ENCODE measurements around the gene SGPL1. TPM values are rescaled to one million over a fixed set of nuclear protein-coding genes. Genes with fewer than 3 reads are reported as not detected.

SGPL1 gene
- total RNA-seq, 3 donors from 2014 or later (not counting 1 experiment from before 2014, with no cell fraction given): 33.7 to 48.4 (median 47.8) TPM

- no peak overlapping the region for H3K27ac ChIP-seq (ENCODE audit: low read length)
- no peaks in the 10 kb centered on the region for H3K36me3 Mint-ChIP-seq
- H3K27me3 ChIP-seq (ENCODE audit: control insufficient read depth, insufficient read depth, low read length): no peaks in the 10 kb centered on the region
- TF ChIP-seq CTCF (IDR thresholded peaks at IDR 0.05): no peak
- 72% methylated on average over 2 of the region's 2 CpGs for WGBS (ENCODE audit: insufficient coverage)
- no peaks in the 10 kb centered on the region for H3K9me3 Mint-ChIP-seq
- H3K27me3 Mint-ChIP-seq (ENCODE audit: low read depth in 2 of 2): no peaks in the 10 kb centered on the region
- H3K4me3 ChIP-seq (ENCODE audit: low read length): no peak overlapping the region
- intact Hi-C loops (cut with micrococcal nuclease): no loop called here
- no peak for DNase-seq
- peaks cover 34% of the 10 kb centered on the region for H3K4me1 ChIP-seq (ENCODE audit: control insufficient read depth, insufficient read depth, low read length)
- no peak for ATAC-seq
- no peaks in the 10 kb centered on the region for H3K36me3 ChIP-seq (ENCODE audit: control insufficient read depth, insufficient read depth, low read length)
- peaks cover 42 to 47% of the 10 kb centered on the region in 2 donors for H3K4me1 Mint-ChIP-seq
- peak overlapping the region in 1 of 2 donors; percentile 72 for H3K27ac Mint-ChIP-seq
- no peak overlapping the region for H3K4me3 Mint-ChIP-seq
- no peaks in the 10 kb centered on the region for H3K9me3 ChIP-seq (ENCODE audit: control insufficient read depth, insufficient read depth, low read length)
Measured at GRCh38 chr10:70784471-70784870, 31.3 kb upstream of the SGPL1 start.

GRCh38 chr10:70785190-70785589 is 30.6 kb upstream of the SGPL1 start, which contains the start of gene TBATA:
Gene TBATA, minus strand, starts transcription at chr10:70785377. Its CDS starts 1,998 bp downstream, at chr10:70783379.
- peak in 1 of 2 donors; percentile 21 for DNase-seq
- ATAC-seq: peak in 2 of 3 donors; percentile 54 to 82

GRCh38 chr10:70786799-70787415 is 28.8 kb upstream of the SGPL1 start:
- H3K9me3 Mint-ChIP-seq: no peaks in the 10 kb centered on the region
- Histone ChIP-seq H3K9me3 (ENCODE audit: control insufficient read depth, insufficient read depth, low read length) (no peaks in the 10 kb centered on the region), H3K27ac (ENCODE audit: low read length) (no peak overlapping the region), H3K4me3 (ENCODE audit: low read length) (no peak overlapping the region), H3K36me3 (ENCODE audit: control insufficient read depth, insufficient read depth, low read length) (no peaks in the 10 kb centered on the region), H3K27me3 (ENCODE audit: control insufficient read depth, insufficient read depth, low read length) (no peaks in the 10 kb centered on the region), H3K4me1 (ENCODE audit: control insufficient read depth, insufficient read depth, low read length) (peaks cover 42% of the 10 kb centered on the region)
- H3K4me1 Mint-ChIP-seq: peaks cover 60 to 66% of the 10 kb centered on the region in 2 donors
- ATAC-seq (peak; percentile 57 to 64 (median 57)), DNase-seq (no peak)
- peak overlapping the region; percentile 55 for H3K4me3 Mint-ChIP-seq
- 26% methylated on average over 3 of the region's 5 CpGs for WGBS (ENCODE audit: insufficient coverage)
- H3K27ac Mint-ChIP-seq: peak overlapping the region; percentile 71 to 84
- no peaks in the 10 kb centered on the region for H3K36me3 Mint-ChIP-seq
- TF ChIP-seq CTCF (IDR thresholded peaks at IDR 0.05): no peak
- no peaks in the 10 kb centered on the region for H3K27me3 Mint-ChIP-seq (ENCODE audit: low read depth in 2 of 2)
- intact Hi-C loops (cut with micrococcal nuclease): no loop called here

More at GRCh38 chr10:70785190-70785589, 30.6 kb upstream of the SGPL1 start, which contains the start of gene TBATA:
- WGBS (ENCODE audit: insufficient coverage): 6% methylated on average over 4 of the region's 4 CpGs
- Histone ChIP-seq H3K4me1 (ENCODE audit: control insufficient read depth, insufficient read depth, low read length) (peaks cover 36% of the 10 kb centered on the region), H3K27ac (ENCODE audit: low read length) (no peak within 1 kb of the TSS), H3K9me3 (ENCODE audit: control insufficient read depth, insufficient read depth, low read length) (no peaks in the 10 kb centered on the region), H3K27me3 (ENCODE audit: control insufficient read depth, insufficient read depth, low read length) (no peaks in the 10 kb centered on the region), H3K36me3 (ENCODE audit: control insufficient read depth, insufficient read depth, low read length) (no peaks in the 10 kb centered on the region), H3K4me3 (ENCODE audit: low read length) (no peak within 1 kb of the TSS)
- Mint-ChIP-seq H3K27me3 (ENCODE audit: low read depth in 2 of 2) (no peaks in the 10 kb centered on the region), H3K36me3 (no peaks in the 10 kb centered on the region), H3K27ac (peak within 1 kb of the TSS; percentile 16 to 72), H3K9me3 (no peaks in the 10 kb centered on the region), H3K4me1 (peaks cover 43 to 48% of the 10 kb centered on the region in 2 donors), H3K4me3 (peak within 1 kb of the TSS; percentile 35)
- TF ChIP-seq CTCF (IDR thresholded peaks at IDR 0.05): no peak
- intact Hi-C loops (cut with micrococcal nuclease): no loop called here

Measured in natural killer cell (primary cell).